ENCODE data around the gene ZCCHC18.

The ZCCHC18 gene

GRCh38 chrX:104126856-104127255 is 14.5 kb downstream of the ZCCHC18 start (continued):
- TF ChIP-seq TSHZ2 (CRISPR knock-in tag; IDR thresholded peaks at IDR 0.05): no peak
- TF ChIP-seq BACH2 (CRISPR knock-in tag; IDR thresholded peaks at IDR 0.05; ENCODE audit: borderline replicate concordance): no peak
- TF ChIP-seq ZFP30 (CRISPR knock-in tag; IDR thresholded peaks at IDR 0.05): no peak
- no peak for TF ChIP-seq TOX (CRISPR knock-in tag; IDR thresholded peaks at IDR 0.05; ENCODE audit: borderline replicate concordance)
- no peak for TF ChIP-seq ZNF8 (CRISPR knock-in tag; IDR thresholded peaks at IDR 0.05)

- TF ChIP-seq PATZ1 (CRISPR knock-in tag; IDR thresholded peaks at IDR 0.05; ENCODE audit: borderline replicate concordance): no peak
- no peak for ATAC-seq
Measured at GRCh38 chrX:104130808-104131207, 18.5 kb downstream of the ZCCHC18 start.

GRCh38 chrX:104134583-104135261 is 22.4 kb downstream of the ZCCHC18 start:
- TF ChIP-seq ZC3H10 (CRISPR knock-in tag; IDR thresholded peaks at IDR 0.05) (no peak), ESRRG (CRISPR knock-in tag; IDR thresholded peaks at IDR 0.05) (no peak), GLIS3 (CRISPR knock-in tag; IDR thresholded peaks at IDR 0.05) (no peak), TOX (CRISPR knock-in tag; IDR thresholded peaks at IDR 0.05; ENCODE audit: borderline replicate concordance) (no peak), POU6F1 (CRISPR knock-in tag; IDR thresholded peaks at IDR 0.05; ENCODE audit: borderline replicate concordance, low read depth) (no peak), ARNTL (CRISPR knock-in tag; IDR thresholded peaks at IDR 0.05; ENCODE audit: borderline replicate concordance, low read depth) (no peak), SNAI2 (CRISPR knock-in tag; IDR thresholded peaks at IDR 0.05) (no peak), TSHZ2 (CRISPR knock-in tag; IDR thresholded peaks at IDR 0.05) (no peak), PPARA (CRISPR knock-in tag; IDR thresholded peaks at IDR 0.05; ENCODE audit: borderline replicate concordance) (no peak), CSRNP3 (CRISPR knock-in tag; IDR thresholded peaks at IDR 0.05) (no peak), ZNF8 (CRISPR knock-in tag; IDR thresholded peaks at IDR 0.05) (no peak), ISL1 (CRISPR knock-in tag; IDR thresholded peaks at IDR 0.05) (no peak), BACH2 (CRISPR knock-in tag; IDR thresholded peaks at IDR 0.05; ENCODE audit: borderline replicate concordance) (no peak), ZFP30 (CRISPR knock-in tag; IDR thresholded peaks at IDR 0.05) (no peak), PATZ1 (CRISPR knock-in tag; IDR thresholded peaks at IDR 0.05; ENCODE audit: borderline replicate concordance) (no peak), OSR1 (CRISPR knock-in tag; IDR thresholded peaks at IDR 0.05) (no peak)
- no peak for ATAC-seq

Measured in SK-N-SH treated with all-trans-retinoic acid at 6 μM for 48 hours (cell line).